ENCODE measurements around the gene MUC20.

The MUC20 gene

GRCh38 chr3:195697582-195698324 is 23.0 kb upstream of the MUC20 start:
- H3K27ac ChIP-seq, result no peak overlapping the region
- no peak for TF ChIP-seq ZFX (IDR thresholded peaks at IDR 0.05)
- TF ChIP-seq, protein P1, sequence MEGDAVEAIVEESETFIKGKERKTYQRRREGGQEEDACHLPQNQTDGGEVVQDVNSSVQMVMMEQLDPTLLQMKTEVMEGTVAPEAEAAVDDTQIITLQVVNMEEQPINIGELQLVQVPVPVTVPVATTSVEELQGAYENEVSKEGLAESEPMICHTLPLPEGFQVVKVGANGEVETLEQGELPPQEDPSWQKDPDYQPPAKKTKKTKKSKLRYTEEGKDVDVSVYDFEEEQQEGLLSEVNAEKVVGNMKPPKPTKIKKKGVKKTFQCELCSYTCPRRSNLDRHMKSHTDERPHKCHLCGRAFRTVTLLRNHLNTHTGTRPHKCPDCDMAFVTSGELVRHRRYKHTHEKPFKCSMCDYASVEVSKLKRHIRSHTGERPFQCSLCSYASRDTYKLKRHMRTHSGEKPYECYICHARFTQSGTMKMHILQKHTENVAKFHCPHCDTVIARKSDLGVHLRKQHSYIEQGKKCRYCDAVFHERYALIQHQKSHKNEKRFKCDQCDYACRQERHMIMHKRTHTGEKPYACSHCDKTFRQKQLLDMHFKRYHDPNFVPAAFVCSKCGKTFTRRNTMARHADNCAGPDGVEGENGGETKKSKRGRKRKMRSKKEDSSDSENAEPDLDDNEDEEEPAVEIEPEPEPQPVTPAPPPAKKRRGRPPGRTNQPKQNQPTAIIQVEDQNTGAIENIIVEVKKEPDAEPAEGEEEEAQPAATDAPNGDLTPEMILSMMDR (conservative IDR thresholded peaks at IDR 0.05), result no peak

- no peak overlapping the region for H3K27ac ChIP-seq
- TF ChIP-seq, protein P1 (conservative IDR thresholded peaks at IDR 0.05), result no peak
- TF ChIP-seq ZFX (IDR thresholded peaks at IDR 0.05), result no peak
Observed at GRCh38 chr3:195698325-195698646, 22.5 kb upstream of the MUC20 start.

DNA sequence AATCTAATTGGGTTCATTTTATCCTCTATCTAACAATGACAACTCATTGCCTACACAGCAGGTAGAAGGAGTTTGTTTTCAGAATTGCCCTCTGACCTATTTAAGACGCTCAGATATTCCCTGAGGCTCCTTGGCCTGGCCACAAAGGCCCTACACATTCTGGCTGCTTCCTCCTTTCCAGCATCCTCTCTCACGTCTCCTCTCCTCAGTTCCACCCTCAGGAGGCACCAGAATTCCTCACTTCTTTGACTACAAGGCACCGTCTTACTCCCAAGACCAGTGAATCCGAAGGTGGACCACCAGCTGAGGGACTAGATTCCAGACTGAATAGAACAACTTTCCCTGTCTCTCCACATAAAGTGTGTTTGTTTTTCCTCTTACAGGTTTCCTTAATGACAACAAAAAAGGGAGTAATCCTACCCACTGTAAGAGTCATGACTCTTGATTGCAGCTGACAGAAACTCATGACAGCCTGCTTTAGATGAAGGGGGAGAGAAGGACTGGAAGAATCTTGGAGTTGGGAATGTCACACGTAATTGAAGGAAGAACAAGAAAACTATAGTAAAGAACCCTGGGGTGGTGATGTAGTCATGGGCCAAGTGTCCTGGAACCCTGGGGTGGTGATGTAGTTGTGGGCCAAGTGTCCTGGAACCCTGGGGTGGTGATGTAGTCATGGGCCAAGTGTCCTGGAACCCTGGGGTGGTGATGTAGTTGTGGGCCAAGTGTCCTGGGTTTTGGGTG is 22.0 kb upstream of the MUC20 start:
- H3K27ac ChIP-seq, result no peak overlapping the region
- no peak for TF ChIP-seq ZFX (IDR thresholded peaks at IDR 0.05)
- TF ChIP-seq, protein P1 (conservative IDR thresholded peaks at IDR 0.05), result no peak

DNA sequence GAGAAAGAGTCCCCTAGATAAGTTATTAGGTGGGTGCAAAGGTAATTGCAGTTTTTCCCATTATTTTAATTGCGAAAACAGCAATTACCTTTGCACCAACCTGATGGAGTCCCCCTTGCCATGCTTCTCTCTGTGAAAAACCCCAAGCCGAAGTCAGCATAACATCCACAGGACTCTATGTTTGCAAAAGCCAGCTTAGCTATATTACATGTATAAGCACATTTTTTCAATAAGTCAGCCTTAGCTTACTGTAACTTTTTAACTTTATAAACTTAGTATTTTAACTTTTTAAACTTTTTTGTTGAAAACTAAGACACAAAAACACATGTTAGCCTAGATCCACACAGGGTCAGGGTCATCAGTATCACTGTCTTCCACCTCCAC is 21.4 kb upstream of the MUC20 start:
- H3K27ac ChIP-seq, result no peak overlapping the region
- TF ChIP-seq, protein P1 (conservative IDR thresholded peaks at IDR 0.05), result no peak
- TF ChIP-seq ZFX (IDR thresholded peaks at IDR 0.05), result no peak

DNA sequence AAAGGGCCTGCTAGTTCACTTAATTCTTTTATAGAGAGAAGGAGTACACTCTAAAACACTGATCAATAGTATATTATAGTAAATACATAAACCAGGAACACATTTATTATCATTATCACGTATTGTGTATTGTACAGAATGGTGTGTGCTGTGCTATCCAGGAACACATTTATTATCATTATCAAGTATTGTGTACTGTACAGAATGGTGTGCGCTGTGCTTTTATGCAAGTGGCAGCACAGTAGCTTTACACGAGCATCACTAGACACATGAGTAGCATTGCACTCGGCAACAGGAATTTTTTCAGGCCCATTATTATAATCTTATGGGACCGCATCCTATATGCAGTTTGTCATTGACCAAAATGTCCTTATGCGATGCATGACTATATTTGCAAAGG is 20.9 kb upstream of the MUC20 start:
- no peak overlapping the region for H3K27ac ChIP-seq
- TF ChIP-seq ZFX (IDR thresholded peaks at IDR 0.05), result no peak
- TF ChIP-seq, protein P1 (conservative IDR thresholded peaks at IDR 0.05), result no peak

- H3K27ac ChIP-seq, result no peak overlapping the region
- TF ChIP-seq ZFX (IDR thresholded peaks at IDR 0.05), result no peak
- TF ChIP-seq, protein P1 (conservative IDR thresholded peaks at IDR 0.05), result no peak
Observed at GRCh38 chr3:195700319-195700718, 20.5 kb upstream of the MUC20 start.
